HG03060 (cell line): ENCODE measurements around the gene DHDH.

Experiments
- ATAC-seq: cut with Tn5 transposase; IDR thresholded peaks from one replicate; pipeline ENCODE4 v1.9.1; 2021; ENCODE audit warnings: low read depth, moderate number of reproducible peaks; ENCODE audit not compliant: unreplicated experiment

Gene DHDH

GRCh38 chr19:48946463-48947257 is 13.2 kb downstream of the DHDH start:
- ATAC-seq = no peak

DNA sequence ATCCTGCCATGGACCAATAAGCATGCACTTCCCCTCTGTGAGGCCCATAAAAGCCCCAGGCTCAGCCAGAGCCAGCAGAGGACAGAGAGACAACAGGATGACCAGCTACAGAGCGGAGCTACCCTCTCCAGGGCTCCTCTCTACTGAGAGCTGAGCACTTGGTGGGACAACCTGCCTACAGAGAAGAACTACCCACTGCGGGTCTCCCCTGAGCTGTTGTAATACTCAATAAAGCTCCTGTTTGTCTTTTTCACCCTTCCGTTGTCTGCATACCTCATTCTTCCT is 13.7 kb downstream of the DHDH start:
- ATAC-seq = no peak

DNA sequence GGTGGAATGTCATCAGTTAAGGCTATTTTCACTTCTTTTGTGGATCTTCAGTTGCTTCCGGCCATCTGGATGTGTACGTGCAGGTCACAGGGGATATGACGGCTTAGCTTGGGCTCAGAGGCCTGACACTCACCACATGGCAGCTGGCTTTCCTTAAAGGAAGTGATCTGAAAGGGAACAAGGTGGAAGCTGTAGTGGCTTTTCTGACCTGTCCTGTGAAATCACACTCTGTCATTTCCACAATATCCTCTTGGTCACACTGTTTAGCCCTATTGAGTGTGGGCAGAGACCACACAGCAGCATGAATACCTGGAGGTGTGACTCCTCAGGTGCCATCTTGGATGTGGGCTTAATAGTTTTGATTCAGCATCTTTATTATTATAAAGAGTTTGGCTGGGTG is 16.7 kb downstream of the DHDH start:
- no peak for ATAC-seq

- no peak for ATAC-seq
Observed at GRCh38 chr19:48950830-48951519, 17.5 kb downstream of the DHDH start.

GRCh38 chr19:48953141-48953540 is 19.6 kb downstream of the DHDH start:
- no peak for ATAC-seq

DNA sequence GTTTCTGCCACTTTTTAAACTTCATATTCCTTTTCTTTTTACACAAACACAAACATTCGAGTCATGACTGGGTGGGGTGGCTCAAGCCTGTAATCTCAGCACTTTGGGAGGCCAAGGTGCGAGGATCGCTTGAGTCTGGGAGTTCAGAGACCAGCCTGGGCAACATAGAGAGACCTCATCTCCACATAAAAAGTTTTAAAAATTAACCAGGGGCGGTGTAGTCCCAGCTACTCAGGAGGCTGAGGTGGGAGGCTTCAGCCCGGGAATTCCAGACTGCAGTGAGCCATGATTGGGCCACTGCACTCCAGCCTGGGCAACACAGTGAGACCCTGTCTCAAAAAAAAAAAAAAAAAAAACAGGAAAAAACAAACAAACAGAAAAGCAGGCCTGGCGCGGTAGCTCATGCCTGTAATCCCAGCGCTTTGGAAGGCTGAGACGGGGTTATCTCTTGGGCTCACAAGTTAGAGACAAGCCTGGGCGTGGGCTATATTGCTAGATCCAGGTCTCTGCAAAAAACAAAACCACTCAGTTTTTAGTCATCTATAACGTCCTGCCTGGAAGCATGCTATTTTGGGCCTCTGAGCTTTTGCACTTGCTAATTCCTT is 20.6 kb downstream of the DHDH start:
- ATAC-seq = no peak

DNA sequence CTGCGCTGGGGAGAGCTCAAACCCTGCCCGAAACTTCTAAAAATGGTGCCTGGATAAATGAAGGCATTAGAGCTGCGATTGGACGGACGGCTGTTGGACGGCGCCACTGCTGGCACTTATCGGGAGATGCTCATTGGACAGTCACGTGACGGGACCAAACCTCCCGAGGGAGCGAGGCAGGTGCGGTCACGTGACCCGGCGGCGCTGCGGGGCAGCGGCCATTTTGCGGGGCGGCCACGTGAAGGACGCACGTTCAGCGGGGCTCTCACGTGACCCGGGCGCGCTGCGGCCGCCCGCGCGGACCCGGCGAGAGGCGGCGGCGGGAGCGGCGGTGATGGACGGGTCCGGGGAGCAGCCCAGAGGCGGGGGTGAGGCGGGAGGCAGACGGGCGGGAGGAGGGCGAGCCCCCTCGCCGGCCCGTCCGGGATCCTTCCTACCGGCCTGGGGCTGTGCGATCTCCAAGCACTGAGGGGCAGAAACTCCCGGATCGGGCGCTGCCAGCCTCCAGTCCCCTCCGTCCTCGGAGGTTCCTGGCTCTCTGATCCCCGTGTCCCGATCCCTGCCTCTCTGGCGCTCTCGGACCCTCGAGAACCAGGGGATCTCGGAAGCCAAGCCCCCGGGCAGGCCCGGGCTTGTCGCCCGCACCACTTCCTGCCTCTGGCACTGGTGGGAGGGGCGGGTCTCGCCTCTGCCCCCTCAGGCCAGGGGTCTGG is 21.3 kb downstream of the DHDH start, which contains the start of gene BAX:
Gene BAX, plus strand, starts transcription at position 281 of the 713 bp plus-strand sequence. Its CDS starts 54 bp downstream, at position 335.
- peak; percentile 64 for ATAC-seq

DNA sequence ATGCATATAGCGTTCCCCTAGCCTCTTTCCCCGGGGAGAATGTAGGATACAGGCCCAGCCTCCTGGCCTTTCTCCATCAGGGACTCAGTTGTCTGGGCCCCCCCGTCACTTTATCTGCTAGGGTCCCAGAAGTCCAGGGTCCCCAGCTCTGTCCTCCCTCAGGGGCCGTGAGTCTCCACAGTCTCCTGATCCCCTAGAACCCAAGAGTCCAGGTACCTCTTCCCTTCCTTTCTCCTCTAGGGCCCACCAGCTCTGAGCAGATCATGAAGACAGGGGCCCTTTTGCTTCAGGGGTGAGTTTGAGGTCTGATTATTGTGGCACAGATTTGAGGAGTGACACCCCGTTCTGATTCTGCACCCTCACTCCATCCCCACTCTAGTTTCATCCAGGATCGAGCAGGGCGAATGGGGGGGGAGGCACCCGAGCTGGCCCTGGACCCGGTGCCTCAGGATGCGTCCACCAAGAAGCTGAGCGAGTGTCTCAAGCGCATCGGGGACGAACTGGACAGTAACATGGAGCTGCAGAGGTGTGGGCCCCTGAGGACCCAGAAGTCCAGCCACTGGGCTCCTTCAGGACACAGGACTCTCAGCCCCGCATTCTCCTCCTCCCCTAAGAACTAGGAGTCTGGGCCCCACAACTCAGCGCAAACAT is 21.9 kb downstream of the DHDH start:
- no peak for ATAC-seq

DNA sequence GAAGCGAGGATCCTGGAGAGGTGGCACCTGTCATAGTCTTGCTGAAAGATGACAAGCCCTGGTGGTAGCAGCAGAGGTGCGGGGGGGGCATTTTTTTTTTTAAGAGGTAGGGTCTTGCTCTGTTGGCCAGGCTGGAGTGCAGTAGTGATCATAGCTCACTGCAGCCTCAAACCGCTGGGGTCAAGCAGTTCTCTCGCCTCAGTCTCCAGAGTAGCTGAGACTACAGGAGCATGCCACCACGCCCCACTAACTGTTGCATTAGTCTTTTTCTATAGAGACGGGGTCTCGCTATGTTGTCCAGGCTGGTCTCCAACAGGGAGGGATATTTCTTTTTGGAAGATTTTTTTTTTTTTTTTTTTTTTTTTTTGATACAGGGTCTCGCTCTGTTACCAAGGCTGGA is 24.5 kb downstream of the DHDH start:
- ATAC-seq = no peak

DNA sequence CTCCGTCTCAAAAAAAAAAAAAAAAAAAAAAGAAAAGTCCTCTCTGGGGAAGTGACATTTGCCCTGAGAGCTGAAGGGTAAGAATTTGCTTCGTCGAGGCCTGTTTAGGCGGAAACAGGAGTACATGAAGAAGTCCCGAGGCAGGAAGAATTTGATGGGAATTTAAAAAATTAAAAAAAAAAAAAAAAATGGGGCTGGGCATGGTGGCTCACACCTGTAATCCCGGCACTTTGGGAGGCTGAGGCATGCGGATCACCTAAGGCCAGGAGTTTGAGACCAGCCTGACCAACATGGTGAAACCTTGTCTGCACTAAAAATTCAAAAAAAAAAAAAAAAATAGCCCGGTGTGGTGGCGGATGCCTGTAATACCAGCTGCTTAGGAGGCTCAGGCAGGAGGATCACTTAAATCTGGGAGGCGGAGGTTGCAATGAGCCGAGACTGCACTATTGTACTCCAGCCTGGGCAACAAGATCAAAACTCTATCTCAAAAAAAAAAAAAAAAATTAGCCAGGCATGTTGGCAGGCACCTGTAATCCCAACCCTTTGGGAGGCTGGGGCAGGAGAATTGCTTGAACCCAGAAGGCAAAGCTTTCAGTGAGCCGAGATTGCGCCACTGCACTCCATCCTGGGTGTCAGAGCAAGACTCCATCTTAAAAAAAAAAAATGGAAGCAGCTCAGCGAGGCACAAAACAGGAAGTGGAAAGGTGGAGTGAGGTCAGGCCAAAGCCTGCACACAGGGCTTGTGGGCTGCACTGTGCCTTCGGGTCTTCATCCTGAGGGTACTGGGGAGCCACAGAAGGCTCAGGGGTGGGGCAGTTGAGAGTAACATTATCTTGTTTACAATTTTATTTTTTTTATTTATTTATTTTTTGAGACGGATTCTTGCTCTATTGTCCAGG is 26.1 kb downstream of the DHDH start:
- no peak for ATAC-seq

DNA sequence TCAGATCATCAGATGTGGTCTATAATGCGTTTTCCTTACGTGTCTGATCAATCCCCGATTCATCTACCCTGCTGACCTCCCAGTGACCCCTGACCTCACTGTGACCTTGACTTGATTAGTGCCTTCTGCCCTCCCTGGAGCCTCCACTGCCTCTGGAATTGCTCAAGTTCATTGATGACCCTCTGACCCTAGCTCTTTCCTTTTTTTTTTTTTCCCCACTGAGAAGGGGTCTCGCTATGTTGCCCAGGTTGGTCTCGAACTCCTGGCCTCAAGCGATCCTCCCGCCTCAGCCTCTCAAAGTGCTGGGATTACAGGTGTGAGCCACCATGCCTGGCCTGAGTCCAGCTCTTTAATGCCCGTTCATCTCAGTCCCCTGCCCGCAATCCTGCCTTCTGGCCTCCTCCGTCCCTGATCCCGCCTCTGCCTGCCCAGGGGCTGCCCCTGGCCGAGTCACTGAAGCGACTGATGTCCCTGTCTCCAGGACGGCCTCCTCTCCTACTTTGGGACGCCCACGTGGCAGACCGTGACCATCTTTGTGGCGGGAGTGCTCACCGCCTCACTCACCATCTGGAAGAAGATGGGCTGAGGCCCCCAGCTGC is 27.7 kb downstream of the DHDH start:
- ATAC-seq = no peak

- ATAC-seq = no peak
Observed at GRCh38 chr19:48961673-48962028, 28.2 kb downstream of the DHDH start.

DNA sequence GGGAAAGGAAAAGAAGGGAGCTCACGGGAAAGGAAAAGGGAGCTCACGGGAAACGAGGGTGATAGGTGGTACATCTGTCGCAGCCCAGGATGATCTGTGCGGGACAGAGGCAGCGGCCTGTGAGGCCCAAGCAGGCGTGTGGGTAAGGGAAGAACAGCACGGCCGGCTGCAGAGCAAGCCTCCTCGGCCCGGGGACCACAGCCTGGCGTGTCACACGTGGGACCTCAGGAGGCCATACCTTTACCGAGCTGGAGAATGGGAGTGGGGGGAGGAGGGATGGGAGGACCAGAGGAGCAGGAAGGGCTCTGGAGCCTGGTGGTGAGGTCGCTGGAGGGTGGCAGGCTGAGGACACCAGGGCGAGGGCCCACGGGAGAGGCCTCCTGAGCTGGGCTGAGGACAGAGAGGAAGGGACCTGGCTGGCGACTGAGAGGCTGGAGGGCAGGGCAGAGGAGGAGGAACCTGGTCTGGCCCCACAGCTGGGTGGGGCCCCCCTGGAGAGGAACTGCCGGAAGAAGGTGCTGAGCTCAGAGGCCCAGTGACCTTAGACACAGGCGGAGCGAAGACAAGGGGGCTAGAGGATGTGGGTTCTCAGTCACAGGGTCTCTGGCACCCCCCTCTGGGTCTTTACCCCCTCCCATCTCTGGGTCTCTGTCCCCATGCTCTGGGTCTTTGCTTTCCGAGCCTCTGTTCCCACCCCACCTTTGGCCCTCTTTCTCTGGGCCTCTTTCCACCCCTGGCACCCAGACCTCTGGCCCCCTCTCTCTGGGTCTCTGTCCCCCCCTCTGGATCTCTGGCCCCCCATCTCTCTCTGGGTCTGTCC is 28.7 kb downstream of the DHDH start:
- no peak for ATAC-seq

- no peak for ATAC-seq
Observed at GRCh38 chr19:48962849-48963165, 29.3 kb downstream of the DHDH start.

DNA sequence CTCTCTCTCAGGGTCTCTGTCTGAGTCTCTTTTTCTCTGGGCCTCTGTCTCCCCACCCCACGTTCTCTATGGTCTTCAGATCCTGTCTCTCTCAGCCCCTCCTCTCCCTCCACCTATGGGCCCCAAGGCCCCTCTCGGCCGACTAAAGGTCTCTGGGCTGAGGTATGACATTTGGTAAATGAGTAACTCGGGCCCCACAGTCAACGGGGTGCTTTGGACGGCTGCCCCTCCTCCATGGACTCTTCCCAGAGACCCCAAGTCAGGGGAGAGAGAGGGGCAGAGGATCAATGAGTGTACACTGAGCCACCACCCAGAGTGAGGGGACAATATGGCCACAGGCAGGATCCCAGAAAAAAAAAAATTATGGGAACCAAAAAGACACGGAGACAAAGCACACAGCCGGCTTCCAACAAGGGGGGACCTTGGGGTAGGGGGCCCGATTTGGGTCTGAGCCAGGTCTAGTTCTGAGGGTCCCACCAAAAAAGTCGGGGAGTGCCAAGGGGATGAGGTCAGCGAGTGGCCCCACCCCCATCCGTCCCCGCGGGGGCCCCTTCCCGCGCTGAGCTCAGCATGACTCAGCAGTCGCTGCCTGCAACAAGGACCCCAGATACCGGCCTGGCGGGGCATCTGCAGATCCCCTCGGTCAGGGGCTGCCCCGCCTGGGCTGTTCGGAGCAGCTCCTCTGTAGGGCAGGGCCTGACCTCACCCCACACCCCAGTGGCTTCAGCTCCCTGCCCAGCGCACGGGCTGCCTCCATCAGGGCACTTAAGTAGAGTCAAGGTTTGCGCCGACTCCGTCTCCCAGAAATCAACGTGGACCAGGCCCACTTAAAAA is 30.1 kb downstream of the DHDH start:
- ATAC-seq = no peak

GRCh38 chr19:48964205-48965039 is 30.9 kb downstream of the DHDH start:
- ATAC-seq = no peak
